OCI-LY3 (cell line): ENCODE results near the gene ELANE.

Experiments used
- H2AFZ ChIP-seq: fragments of 200-600, 300-600 bp; shearing (Covaris generic); 2 replicates; pipeline ENCODE4 v1.6.0; 2014; ENCODE audit warnings: antibody characterized with exemption, low read depth, low read length
- H3K27ac ChIP-seq: fragments of 200-600, 300-600 bp; sonication (generic); 2 replicates; pipeline ENCODE4 v1.5.1; 2014; ENCODE audit warnings: mild to moderate bottlenecking, low read length, moderate library complexity, mixed read lengths
- H3K27me3 ChIP-seq: fragments of 200-600, 300-600 bp; sonication (generic); 2 replicates; pipeline ENCODE4 v1.6.1; 2014; ENCODE audit warnings: low read depth, low read length, mixed read lengths
- H3K36me3 ChIP-seq: fragments of 200-600, 300-600 bp; sonication (generic); replicated peaks from 2 replicates; pipeline ENCODE3; 2014; ENCODE audit warnings: low read depth, low read length, mixed read lengths
- H3K4me1 ChIP-seq: fragments of 300-600, 200-600 bp; sonication (generic); 2 replicates; pipeline ENCODE4 v1.6.1; 2014; ENCODE audit warnings: low read length, mixed read lengths
- H3K4me2 ChIP-seq: fragments of 200-600, 300-600 bp; sonication (generic); 2 replicates; pipeline ENCODE4 v1.6.1; 2014; ENCODE audit warnings: low read length, mixed read lengths
- H3K4me3 ChIP-seq: fragments of 300-600, 200-600 bp; sonication (generic); 2 replicates; pipeline ENCODE4 v1.5.1; 2014; ENCODE audit warnings: antibody characterized with exemption, mild to moderate bottlenecking, low read length, moderate library complexity
- H3K79me2 ChIP-seq: fragments of 300-600, 200-600 bp; shearing (Covaris generic); 2 replicates; pipeline ENCODE4 v1.6.1; 2014; ENCODE audit warnings: mild to moderate bottlenecking, low read length, mixed read lengths
- H3K9ac ChIP-seq: fragments of 300-600, 200-600 bp; shearing (Covaris generic); 2 replicates; pipeline ENCODE4 v1.6.0; 2014; ENCODE audit warnings: mild to moderate bottlenecking, low read length, moderate library complexity
- H3K9me3 ChIP-seq: fragments of 200-600, 300-600 bp; shearing (Covaris generic); 2 replicates; pipeline ENCODE4 v1.6.1; 2014; ENCODE audit warnings: low read length, mixed read lengths; ENCODE audit not compliant: insufficient read depth
- H4K20me1 ChIP-seq: fragments of 200-600, 300-600 bp; sonication (generic); 2 replicates; pipeline ENCODE4 v1.6.1; 2016; ENCODE audit warnings: low read length, mixed read lengths; ENCODE audit not compliant: insufficient read depth
- EZH2phosphoT487 ChIP-seq: fragments of 200-600 bp; shearing (Covaris generic); IDR thresholded peaks from 2 replicates; pipeline ENCODE4 v1.6.1; 2018; ENCODE audit warnings: antibody characterized with exemption, mixed run types, low read depth
- TF ChIP-seq, protein P1 (sequence below): fragments of 200-600, 300-600 bp; sonication (generic); IDR thresholded peaks from 2 replicates; pipeline ENCODE4 v1.5.1; 2014; ENCODE audit warnings: antibody characterized with exemption, low read length, low read depth

The ELANE gene

GRCh38 chr19:871446-872265 is 19.6 kb downstream of the ELANE start:
- Histone ChIP-seq H3K9ac (no peak overlapping the region), H3K4me3 (no peak overlapping the region)
- TF ChIP-seq, protein P1, sequence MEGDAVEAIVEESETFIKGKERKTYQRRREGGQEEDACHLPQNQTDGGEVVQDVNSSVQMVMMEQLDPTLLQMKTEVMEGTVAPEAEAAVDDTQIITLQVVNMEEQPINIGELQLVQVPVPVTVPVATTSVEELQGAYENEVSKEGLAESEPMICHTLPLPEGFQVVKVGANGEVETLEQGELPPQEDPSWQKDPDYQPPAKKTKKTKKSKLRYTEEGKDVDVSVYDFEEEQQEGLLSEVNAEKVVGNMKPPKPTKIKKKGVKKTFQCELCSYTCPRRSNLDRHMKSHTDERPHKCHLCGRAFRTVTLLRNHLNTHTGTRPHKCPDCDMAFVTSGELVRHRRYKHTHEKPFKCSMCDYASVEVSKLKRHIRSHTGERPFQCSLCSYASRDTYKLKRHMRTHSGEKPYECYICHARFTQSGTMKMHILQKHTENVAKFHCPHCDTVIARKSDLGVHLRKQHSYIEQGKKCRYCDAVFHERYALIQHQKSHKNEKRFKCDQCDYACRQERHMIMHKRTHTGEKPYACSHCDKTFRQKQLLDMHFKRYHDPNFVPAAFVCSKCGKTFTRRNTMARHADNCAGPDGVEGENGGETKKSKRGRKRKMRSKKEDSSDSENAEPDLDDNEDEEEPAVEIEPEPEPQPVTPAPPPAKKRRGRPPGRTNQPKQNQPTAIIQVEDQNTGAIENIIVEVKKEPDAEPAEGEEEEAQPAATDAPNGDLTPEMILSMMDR: no peak
- TF ChIP-seq EZH2phosphoT487: no peak

DNA sequence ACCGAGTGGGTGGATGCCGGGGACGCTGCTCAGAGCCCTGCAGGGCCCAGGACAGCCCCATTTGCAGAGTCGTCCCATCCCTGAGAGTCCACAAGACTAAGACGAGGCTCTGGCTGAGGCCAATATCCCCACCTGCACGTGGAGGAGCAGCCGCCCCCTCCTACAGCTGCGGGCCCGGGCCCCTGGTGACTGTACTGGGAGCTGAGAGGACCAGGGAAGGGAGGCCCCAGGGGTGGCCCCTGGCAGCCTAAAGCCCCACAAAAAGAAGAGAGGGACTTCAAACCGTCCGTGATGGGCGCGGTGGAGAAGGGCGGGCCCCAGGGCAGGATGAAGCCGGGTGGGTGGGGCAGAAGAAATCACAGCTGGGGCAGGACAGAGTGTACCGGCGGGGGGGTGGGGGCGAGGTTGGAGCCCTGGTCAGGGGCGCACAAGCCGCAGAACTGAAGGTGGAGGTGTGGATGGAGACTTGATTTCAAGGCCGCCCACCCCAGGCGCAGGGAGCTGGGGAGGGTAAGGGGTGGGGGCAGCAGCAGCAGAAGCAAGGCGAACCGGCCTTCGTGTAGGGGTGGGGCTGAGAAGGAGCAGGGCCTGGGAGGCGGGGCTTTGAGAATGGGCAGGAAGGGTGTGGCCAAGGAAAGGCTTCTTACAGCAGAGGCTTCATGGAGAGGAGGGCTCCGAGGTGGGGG is 20.3 kb downstream of the ELANE start:
- H3K9me3 ChIP-seq: no peaks in the 10 kb centered on the region
- peaks cover 6% of the 10 kb centered on the region; the same call in 1 of the 2 replicates for H4K20me1 ChIP-seq
- no peaks in the 10 kb centered on the region for H3K27me3 ChIP-seq
- peaks cover 39% of the 10 kb centered on the region for H3K36me3 ChIP-seq
- H2AFZ ChIP-seq: no peak overlapping the region
- H3K27ac ChIP-seq: peak overlapping the region; percentile 29
- no peaks in the 10 kb centered on the region for H3K79me2 ChIP-seq
- H3K4me3 ChIP-seq: peak overlapping the region; percentile 46
- peaks cover 8% of the 10 kb centered on the region for H3K4me1 ChIP-seq
- H3K4me2 ChIP-seq: peak overlapping the region; percentile 49
- no peak overlapping the region; the same call in 1 of the 2 replicates for H3K9ac ChIP-seq
- TF ChIP-seq EZH2phosphoT487: no peak
- TF ChIP-seq, protein P1: no peak

More at GRCh38 chr19:871446-872265, 19.6 kb downstream of the ELANE start:
- peaks cover 8% of the 10 kb centered on the region for H3K4me1 ChIP-seq
- H2AFZ ChIP-seq: no peak overlapping the region
- peak overlapping the region; percentile 29; the same call in 1 of the 2 replicates for H3K27ac ChIP-seq
- peaks cover 34% of the 10 kb centered on the region for H3K36me3 ChIP-seq
- H3K79me2 ChIP-seq: no peaks in the 10 kb centered on the region
- H3K27me3 ChIP-seq: no peaks in the 10 kb centered on the region
- peaks cover 6% of the 10 kb centered on the region; the same call in 1 of the 2 replicates for H4K20me1 ChIP-seq
- peak overlapping the region; percentile 49; the same call in 1 of the 2 replicates for H3K4me2 ChIP-seq
- no peaks in the 10 kb centered on the region for H3K9me3 ChIP-seq

DNA sequence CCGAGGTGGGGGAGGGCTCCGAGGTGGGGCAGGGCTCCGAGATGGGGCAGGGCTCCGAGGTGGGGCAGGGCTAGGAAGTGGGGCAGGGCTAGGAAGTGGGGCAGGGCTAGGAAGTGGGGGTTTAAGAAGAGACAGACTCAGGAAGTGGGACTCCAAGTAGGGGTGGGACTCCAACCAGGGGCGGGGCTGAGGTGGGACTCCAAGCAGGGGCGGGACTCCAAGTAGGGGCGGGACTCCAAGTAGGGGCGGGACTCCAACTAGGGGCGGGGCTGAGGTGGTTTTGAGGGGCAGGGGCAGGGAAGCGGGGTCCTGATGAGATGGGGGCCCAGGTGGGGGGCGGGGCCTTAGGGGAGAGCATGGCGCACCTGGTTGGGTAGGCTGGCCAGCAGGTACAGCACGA is 21.0 kb downstream of the ELANE start:
- peaks cover 8% of the 10 kb centered on the region for H3K4me1 ChIP-seq
- H3K9me3 ChIP-seq: no peaks in the 10 kb centered on the region
- H3K4me3 ChIP-seq: no peak overlapping the region
- no peak for TF ChIP-seq EZH2phosphoT487
- TF ChIP-seq, protein P1: no peak
- peaks cover 6% of the 10 kb centered on the region; the same call in 1 of the 2 replicates for H4K20me1 ChIP-seq
- H3K4me2 ChIP-seq: no peak overlapping the region
- peaks cover 34% of the 10 kb centered on the region for H3K36me3 ChIP-seq
- no peaks in the 10 kb centered on the region for H3K27me3 ChIP-seq
- no peak overlapping the region for H3K27ac ChIP-seq
- no peak overlapping the region for H2AFZ ChIP-seq
- H3K79me2 ChIP-seq: no peaks in the 10 kb centered on the region
- no peak overlapping the region for H3K9ac ChIP-seq

- TF ChIP-seq EZH2phosphoT487: no peak
- TF ChIP-seq, protein P1: no peak
- peaks cover 6% of the 10 kb centered on the region; the same call in 1 of the 2 replicates for H4K20me1 ChIP-seq
- peaks cover 31% of the 10 kb centered on the region for H3K36me3 ChIP-seq
These were observed 21.5 kb downstream of the ELANE start for GRCh38 chr19:873561-874041.

More at GRCh38 chr19:873561-874041, 21.5 kb downstream of the ELANE start:
- Histone ChIP-seq H3K4me2 (no peak overlapping the region), H3K27ac (no peak overlapping the region), H3K27me3 (no peaks in the 10 kb centered on the region), H3K4me3 (no peak overlapping the region), H3K4me1 (peaks cover 8% of the 10 kb centered on the region), H3K9me3 (no peaks in the 10 kb centered on the region), H3K79me2 (no peaks in the 10 kb centered on the region), H2AFZ (no peak overlapping the region), H3K9ac (no peak overlapping the region)
